H9 (cell line): ENCODE results near the gene ABI3. TPM values are rescaled to one million over a fixed set of nuclear protein-coding genes. Genes with fewer than 3 reads are reported as not detected.

Experiments used
- DNase-seq: peaks from one replicate; pipeline ENCODE4 v3.0.0-alpha.2; 2017
- H2AFZ ChIP-seq: one replicate; pipeline ENCODE4 v1.6.1; 2013; ENCODE audit warnings: mild to moderate bottlenecking, low read length, control low read depth, moderate library complexity
- H2AK5ac ChIP-seq: 2 replicates; pipeline ENCODE4 v1.6.1; 2013; ENCODE audit warnings: low read length, control low read depth, mixed read lengths; ENCODE audit not compliant: insufficient read length
- H2BK120ac ChIP-seq: one replicate; pipeline ENCODE4 v1.6.1; 2013; ENCODE audit warnings: low read depth, mild to moderate bottlenecking, low read length, control low read depth, inconsistent platforms; ENCODE audit not compliant: poor library complexity, severe bottlenecking
- H2BK12ac ChIP-seq: 2 replicates; pipeline ENCODE4 v1.6.1; 2013; ENCODE audit warnings: low read length, control low read depth, mixed read lengths, low read depth; ENCODE audit not compliant: insufficient read length
- H2BK15ac ChIP-seq: 2 replicates; pipeline ENCODE4 v1.6.1; 2013; ENCODE audit warnings: low read depth, low read length, control low read depth
- H2BK20ac ChIP-seq: one replicate; pipeline ENCODE4 v1.6.1; 2013; ENCODE audit warnings: low read depth, mild to moderate bottlenecking, low read length, control low read depth, inconsistent platforms; ENCODE audit not compliant: poor library complexity, severe bottlenecking
- H2BK5ac ChIP-seq: 2 replicates; pipeline ENCODE4 v1.6.1; 2013; ENCODE audit warnings: low read length, control low read depth, mixed read lengths; ENCODE audit not compliant: insufficient read length
- H3K14ac ChIP-seq: 2 replicates; pipeline ENCODE4 v1.6.1; 2013; ENCODE audit warnings: low read length, control low read depth; ENCODE audit not compliant: insufficient read depth
- H3K18ac ChIP-seq: 2 replicates; pipeline ENCODE4 v1.6.1; 2013; ENCODE audit warnings: low read depth, mild to moderate bottlenecking, mixed read lengths, low read length, control low read depth; ENCODE audit not compliant: insufficient read length
- H3K23ac ChIP-seq: 2 replicates; pipeline ENCODE4 v1.6.1; 2013; ENCODE audit warnings: low read length, control low read depth, mixed read lengths, low read depth; ENCODE audit not compliant: insufficient read length
- H3K23me2 ChIP-seq: 2 replicates; pipeline ENCODE4 v1.6.1; 2013; ENCODE audit warnings: low read depth, mild to moderate bottlenecking, mixed read lengths, low read length, control low read depth; ENCODE audit not compliant: insufficient read length, poor library complexity, severe bottlenecking
- H3K27ac ChIP-seq: 2 replicates; pipeline ENCODE4 v1.5.1; 2013; ENCODE audit warnings: low read length, control low read depth, mixed read lengths, low read depth; ENCODE audit not compliant: insufficient read length
- H3K27me3 ChIP-seq: 2 replicates; pipeline ENCODE4 v1.6.1; 2013; ENCODE audit warnings: low read length, control low read depth, inconsistent platforms; ENCODE audit not compliant: insufficient read depth
- H3K4ac ChIP-seq: 2 replicates; pipeline ENCODE4 v1.6.1; 2013; ENCODE audit warnings: low read depth, mild to moderate bottlenecking, control low read depth, inconsistent platforms, low read length, moderate library complexity
- H3K4me1 ChIP-seq: 2 replicates; pipeline ENCODE4 v1.6.1; 2013; ENCODE audit warnings: low read length, control low read depth, inconsistent platforms; ENCODE audit not compliant: insufficient read depth
- H3K4me2 ChIP-seq: 2 replicates; pipeline ENCODE4 v1.6.1; 2013; ENCODE audit warnings: low read length, control low read depth, mixed read lengths; ENCODE audit not compliant: insufficient read length, insufficient read depth
- H3K56ac ChIP-seq: 2 replicates; pipeline ENCODE4 v1.6.1; 2013; ENCODE audit warnings: low read depth, mild to moderate bottlenecking, mixed read lengths, low read length, control low read depth; ENCODE audit not compliant: insufficient read length
- H3K79me1 ChIP-seq: 2 replicates; pipeline ENCODE4 v1.6.1; 2013; ENCODE audit warnings: low read depth, mild to moderate bottlenecking, moderate library complexity, low read length, control low read depth, inconsistent platforms; ENCODE audit not compliant: insufficient read depth, poor library complexity, severe bottlenecking
- H3K79me2 ChIP-seq: 2 replicates; pipeline ENCODE4 v1.6.1; 2013; ENCODE audit warnings: low read length, control low read depth, inconsistent platforms; ENCODE audit not compliant: insufficient read depth
- H3K9ac ChIP-seq: 2 replicates; pipeline ENCODE4 v1.6.1; 2013; ENCODE audit warnings: low read length, control low read depth, mixed read lengths; ENCODE audit not compliant: insufficient read length; ENCODE audit errors: extremely low read depth
- H3K9me3 ChIP-seq: one replicate; pipeline ENCODE4 v1.6.1; 2013; ENCODE audit warnings: low read depth, low read length, inconsistent platforms; ENCODE audit not compliant: control insufficient read depth
- H3T11ph ChIP-seq: one replicate; pipeline ENCODE4 v1.6.1; 2013; ENCODE audit warnings: mild to moderate bottlenecking, low read length, control low read depth, inconsistent platforms
- H4K20me1 ChIP-seq: one replicate; pipeline ENCODE4 v1.6.1; 2013; ENCODE audit not compliant: control insufficient read depth, insufficient read length, insufficient read depth
- H4K5ac ChIP-seq: 2 replicates; pipeline ENCODE4 v1.6.1; 2013; ENCODE audit warnings: low read depth, mild to moderate bottlenecking, mixed read lengths, low read length, control low read depth; ENCODE audit not compliant: insufficient read length
- H4K8ac ChIP-seq: replicated peaks from 2 replicates; pipeline ENCODE4 v1.6.1; 2013; ENCODE audit warnings: low read length, control low read depth, mixed read lengths, low read depth; ENCODE audit not compliant: insufficient read length
- H4K91ac ChIP-seq: 2 replicates; pipeline ENCODE4 v1.6.1; 2013; ENCODE audit warnings: low read depth, mild to moderate bottlenecking, moderate library complexity, mixed read lengths, low read length, control low read depth; ENCODE audit not compliant: insufficient read length
- H3K27ac Mint-ChIP-seq, 3 experiments: 2 replicates in 2 of 3; 3 replicates in 1 of 3; pipeline ENCODE4 v1.8.0; 2020 to 2021; ENCODE audit warnings: mixed read lengths in 3 of 3, mild to moderate bottlenecking in 1 of 3, moderate library complexity in 1 of 3
- H3K27me3 Mint-ChIP-seq: 2 replicates; pipeline ENCODE4 v1.8.0; 2021; ENCODE audit warnings: low read depth, mild to moderate bottlenecking, moderate library complexity, mixed read lengths
- H3K36me3 Mint-ChIP-seq, 3 experiments: 2 replicates in 2 of 3; 3 replicates in 1 of 3; pipeline ENCODE4 v1.8.0; 2020 to 2021; ENCODE audit warnings: low read depth in 3 of 3, mixed read lengths in 3 of 3; ENCODE audit not compliant: insufficient read depth in 1 of 3
- H3K4me1 Mint-ChIP-seq, 2 experiments: 2 replicates each; pipeline ENCODE4 v1.8.0; 2020; ENCODE audit warnings: mixed read lengths in 2 of 2
- H3K4me3 Mint-ChIP-seq, 2 experiments: 2 replicates in 1 of 2; 3 replicates in 1 of 2; pipeline ENCODE4 v1.8.0; 2020 to 2021; ENCODE audit warnings: mild to moderate bottlenecking in 2 of 2, mixed read lengths in 2 of 2, moderate library complexity in 1 of 2
- H3K9me3 Mint-ChIP-seq, 2 experiments: 2 replicates in 1 of 2; 3 replicates in 1 of 2; pipeline ENCODE4 v1.8.0; 2020; ENCODE audit warnings: mild to moderate bottlenecking in 2 of 2, mixed read lengths in 2 of 2, moderate library complexity in 1 of 2
- WGBS: extraction: QIAGEN DNeasy Blood & Tissue Kit; methylation state at CpG from one replicate; pipeline ENCODE4 v1.1.7; 2013; ENCODE audit warnings: missing lambda C conversion rate, low lambda C conversion rate, mixed read lengths; ENCODE audit not compliant: insufficient read length; ENCODE audit errors: extremely low coverage; 5-methylcytosine and 5-hydroxymethylcytosine counted together
- total RNA-seq: library from RNA; stranded (reverse); gene quantifications from 2 replicates; pipeline ENCODE4 v1.2.1, GENCODE V29; 2021
- TF ChIP-seq, protein P1 (sequence below): fragments of 200-600 bp; sonication (generic); conservative IDR thresholded peaks from 3 replicates; pipeline ENCODE4 v1.8.0; 2021; ENCODE audit warnings: antibody characterized with exemption, mild to moderate bottlenecking

The ABI3 gene
- total RNA-seq, 1 experiment from 2014 or later, result 2.1 TPM

DNA sequence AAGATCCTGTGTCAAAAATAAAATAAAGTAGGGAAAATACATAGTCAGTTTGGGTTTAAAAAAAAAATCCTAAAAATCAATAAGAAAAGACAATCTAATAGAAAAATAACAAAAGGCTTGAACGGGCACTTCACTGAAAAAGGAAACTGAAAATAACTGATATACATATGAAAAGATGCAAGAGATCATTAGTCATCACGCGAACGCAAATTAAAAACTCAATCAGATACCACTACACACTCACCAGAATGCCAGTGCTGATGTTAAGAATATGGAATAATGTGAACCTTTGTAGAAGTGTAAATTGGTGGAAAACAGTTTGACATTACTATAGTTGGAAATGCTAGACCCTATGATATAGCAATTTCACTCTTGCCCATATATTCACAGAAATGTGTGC, 14.8 kb upstream of the ABI3 start:
- Histone ChIP-seq H3K27me3 (no peaks in the 10 kb centered on the region), H2BK20ac (no peak overlapping the region), H3K9ac (no peak overlapping the region), H4K8ac (no peak overlapping the region), H3K14ac (no peak overlapping the region), H3K18ac (no peak overlapping the region), H2AK5ac (no peak overlapping the region), H4K20me1 (no peaks in the 10 kb centered on the region), H3T11ph (no peak overlapping the region), H3K9me3 (no peaks in the 10 kb centered on the region), H3K27ac (no peak overlapping the region), H3K79me1 (no peaks in the 10 kb centered on the region), H2BK5ac (no peak overlapping the region), H3K23ac (no peak overlapping the region), H3K4ac (no peak overlapping the region), H2AFZ (no peak overlapping the region), H2BK12ac (no peak overlapping the region), H3K56ac (no peak overlapping the region), H3K23me2 (peaks cover 6% of the 10 kb centered on the region), H3K4me2 (no peak overlapping the region), H3K4me1 (no peaks in the 10 kb centered on the region; the same call in 1 of the 2 replicates), H4K5ac (no peak overlapping the region), H2BK15ac (no peak overlapping the region), H4K91ac (no peak overlapping the region), H2BK120ac (no peak overlapping the region), H3K79me2 (no peaks in the 10 kb centered on the region)
- no peaks in the 10 kb centered on the region for H3K9me3 Mint-ChIP-seq
- TF ChIP-seq, protein P1, sequence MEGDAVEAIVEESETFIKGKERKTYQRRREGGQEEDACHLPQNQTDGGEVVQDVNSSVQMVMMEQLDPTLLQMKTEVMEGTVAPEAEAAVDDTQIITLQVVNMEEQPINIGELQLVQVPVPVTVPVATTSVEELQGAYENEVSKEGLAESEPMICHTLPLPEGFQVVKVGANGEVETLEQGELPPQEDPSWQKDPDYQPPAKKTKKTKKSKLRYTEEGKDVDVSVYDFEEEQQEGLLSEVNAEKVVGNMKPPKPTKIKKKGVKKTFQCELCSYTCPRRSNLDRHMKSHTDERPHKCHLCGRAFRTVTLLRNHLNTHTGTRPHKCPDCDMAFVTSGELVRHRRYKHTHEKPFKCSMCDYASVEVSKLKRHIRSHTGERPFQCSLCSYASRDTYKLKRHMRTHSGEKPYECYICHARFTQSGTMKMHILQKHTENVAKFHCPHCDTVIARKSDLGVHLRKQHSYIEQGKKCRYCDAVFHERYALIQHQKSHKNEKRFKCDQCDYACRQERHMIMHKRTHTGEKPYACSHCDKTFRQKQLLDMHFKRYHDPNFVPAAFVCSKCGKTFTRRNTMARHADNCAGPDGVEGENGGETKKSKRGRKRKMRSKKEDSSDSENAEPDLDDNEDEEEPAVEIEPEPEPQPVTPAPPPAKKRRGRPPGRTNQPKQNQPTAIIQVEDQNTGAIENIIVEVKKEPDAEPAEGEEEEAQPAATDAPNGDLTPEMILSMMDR, result no peak
- no peak overlapping the region for H3K27ac Mint-ChIP-seq
- H3K4me1 Mint-ChIP-seq, result peaks cover 8 to 13% of the 10 kb centered on the region in 2 experiments
- DNase-seq, result no peak
- H3K36me3 Mint-ChIP-seq, result no peaks in the 10 kb centered on the region
- H3K27me3 Mint-ChIP-seq, result peaks cover 5% of the 10 kb centered on the region
- no peak overlapping the region for H3K4me3 Mint-ChIP-seq
- WGBS, result no CpG with 5 or more reads among the region's 4 CpGs
